HG02571 (cell line): ENCODE measurements around the gene BCL2L2.
"Not testable (repeated sequence)": the region's sequence is repeated elsewhere in the genome, so short reads cannot be mapped to it uniquely, and the experiment has no call there.

Experiments used
- ATAC-seq: cut with Tn5 transposase; IDR thresholded peaks from one replicate; pipeline ENCODE4 v1.9.1; 2021; ENCODE audit warnings: mild to moderate bottlenecking, moderate library complexity; ENCODE audit not compliant: unreplicated experiment

The BCL2L2 gene, protein sequence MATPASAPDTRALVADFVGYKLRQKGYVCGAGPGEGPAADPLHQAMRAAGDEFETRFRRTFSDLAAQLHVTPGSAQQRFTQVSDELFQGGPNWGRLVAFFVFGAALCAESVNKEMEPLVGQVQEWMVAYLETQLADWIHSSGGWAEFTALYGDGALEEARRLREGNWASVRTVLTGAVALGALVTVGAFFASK

DNA sequence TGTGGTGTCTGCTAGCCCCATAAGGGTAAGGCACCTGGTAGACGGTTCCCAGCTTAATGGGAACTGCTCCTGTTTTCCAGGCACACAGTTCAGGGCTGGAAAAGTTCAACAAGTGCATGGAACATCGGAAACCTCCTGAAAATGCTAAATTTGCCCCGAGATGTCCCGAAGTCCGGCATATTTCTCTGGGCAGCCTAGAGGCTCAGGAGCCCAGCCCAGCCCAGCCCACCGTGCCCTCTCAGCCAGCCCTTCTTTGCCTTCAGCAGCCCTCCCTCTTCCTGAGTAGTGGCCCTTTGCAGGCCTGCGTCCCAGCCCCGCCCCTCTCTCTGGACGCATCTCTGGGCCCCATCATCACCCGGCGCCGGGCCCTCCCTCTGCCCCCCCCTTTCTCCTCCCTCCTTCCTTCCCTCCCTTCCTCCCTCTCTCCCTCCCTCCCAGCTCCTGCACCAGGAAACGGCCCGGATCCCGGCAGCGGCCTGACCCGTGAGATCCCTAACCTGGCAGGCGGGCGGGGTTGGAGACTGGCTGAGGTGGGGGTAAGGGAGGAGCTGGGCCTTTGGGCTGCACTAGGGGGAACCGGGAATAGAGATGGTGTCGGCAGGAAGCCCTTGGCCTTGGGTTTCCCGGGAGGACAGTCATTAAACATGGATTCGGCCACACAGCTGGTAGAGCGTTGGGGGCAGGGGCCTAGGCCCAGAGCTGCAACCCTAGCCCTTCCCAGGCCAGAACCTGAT is at the start of gene BCL2L2:
Gene BCL2L2 (plus strand): TSS at position 422 of the 734 bp plus-strand sequence. CDS start 935 bp downstream, outside the sequence.
- no peak for ATAC-seq

DNA sequence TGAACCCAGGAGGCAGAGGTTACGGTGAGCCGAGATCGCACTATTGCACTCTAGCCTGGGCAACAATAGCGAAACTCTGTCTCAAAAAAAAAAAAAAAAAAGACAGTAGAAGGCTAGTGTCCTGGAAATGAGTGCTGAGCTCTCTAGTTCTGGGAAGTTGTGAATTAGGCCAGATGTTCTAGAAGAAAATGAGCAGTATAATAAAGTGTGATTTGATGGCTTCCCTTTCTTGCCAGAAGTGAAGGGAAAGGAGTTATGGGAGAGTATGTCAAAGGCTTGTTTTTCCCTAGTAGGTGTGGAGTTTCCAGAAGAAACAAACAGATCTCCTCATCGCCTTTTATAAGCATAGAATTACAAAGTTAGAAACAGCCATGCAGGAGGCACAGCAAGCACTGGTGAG is 48.4 kb upstream of the BCL2L2 start:
- ATAC-seq = no peak

DNA sequence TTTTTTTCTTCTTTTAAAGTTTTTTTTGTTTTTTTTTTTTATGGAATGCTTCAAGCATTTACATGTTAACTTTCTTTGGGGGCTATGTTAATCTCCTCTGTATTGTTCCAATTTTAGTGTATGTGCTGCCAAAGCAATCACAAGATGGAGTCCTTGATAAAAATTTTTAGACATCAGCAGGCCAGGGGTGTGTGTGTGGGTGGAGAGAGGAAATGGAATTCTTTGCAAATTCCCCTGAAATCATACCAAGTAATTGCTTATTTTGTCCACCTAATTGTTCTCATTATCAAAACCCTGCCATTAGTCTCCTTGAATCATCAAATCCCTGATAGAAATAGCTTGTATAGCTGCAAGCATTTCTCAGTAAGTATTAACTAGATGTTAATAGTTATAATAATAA is 47.2 kb upstream of the BCL2L2 start:
- ATAC-seq = no peak

DNA sequence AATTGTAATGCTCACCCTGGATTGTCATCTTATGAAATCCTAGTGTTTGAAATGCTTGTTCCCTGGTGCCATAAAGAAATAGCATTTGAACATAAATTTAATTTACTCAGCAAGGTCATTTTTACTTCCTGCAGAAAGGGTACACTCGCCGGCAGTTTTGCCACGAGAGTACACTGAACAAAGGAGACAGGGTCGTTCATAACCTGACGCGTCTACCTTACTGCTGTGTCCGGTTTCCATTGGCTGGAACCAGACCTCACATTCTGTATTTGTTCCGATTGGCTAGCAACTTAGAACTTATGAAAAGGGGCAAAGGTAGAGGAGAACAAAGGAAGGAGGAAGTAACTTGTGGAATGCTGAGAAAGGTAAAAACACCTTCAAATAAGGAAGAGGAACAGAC is 45.8 kb upstream of the BCL2L2 start:
- ATAC-seq = not testable (repeated sequence)

DNA sequence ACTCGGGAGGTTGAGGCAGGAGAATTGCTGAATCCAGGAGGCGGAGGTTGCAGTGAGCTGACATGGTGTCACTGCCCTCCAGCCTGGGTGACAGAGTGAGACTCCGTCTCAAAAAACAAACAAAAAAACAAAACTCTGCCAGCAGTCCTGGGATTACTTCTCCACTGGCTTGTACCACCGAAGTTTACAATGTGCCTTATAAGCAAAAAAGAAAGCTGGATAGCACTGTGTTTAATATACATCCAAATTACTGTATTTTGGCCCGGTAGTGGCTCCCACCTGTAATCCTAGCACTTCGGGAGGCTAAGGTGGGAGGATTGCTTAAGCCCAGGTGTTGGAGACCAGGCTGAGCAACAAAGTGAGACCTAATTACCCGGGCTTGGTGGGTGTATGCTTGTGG is 37.4 kb upstream of the BCL2L2 start:
- ATAC-seq = no peak

DNA sequence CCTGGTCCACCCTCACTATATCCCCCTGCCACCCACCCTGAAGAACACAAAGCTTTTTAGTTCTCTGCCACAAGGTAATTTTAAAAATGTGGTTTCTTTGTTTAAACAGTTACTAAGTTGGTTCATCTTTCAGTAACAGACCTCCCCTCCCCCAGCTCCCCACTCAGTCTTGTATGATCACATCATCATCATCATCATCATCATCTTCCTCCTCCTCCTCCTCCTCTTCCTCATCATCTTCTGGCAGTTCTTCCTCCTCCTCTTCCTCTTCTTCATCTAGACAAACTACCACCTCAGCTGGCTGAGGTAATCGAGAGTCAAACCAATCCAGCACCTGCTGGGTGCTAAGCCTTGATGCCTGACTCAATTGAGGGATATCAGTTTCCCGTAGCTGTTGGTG is 31.2 kb upstream of the BCL2L2 start:
- ATAC-seq = no peak

DNA sequence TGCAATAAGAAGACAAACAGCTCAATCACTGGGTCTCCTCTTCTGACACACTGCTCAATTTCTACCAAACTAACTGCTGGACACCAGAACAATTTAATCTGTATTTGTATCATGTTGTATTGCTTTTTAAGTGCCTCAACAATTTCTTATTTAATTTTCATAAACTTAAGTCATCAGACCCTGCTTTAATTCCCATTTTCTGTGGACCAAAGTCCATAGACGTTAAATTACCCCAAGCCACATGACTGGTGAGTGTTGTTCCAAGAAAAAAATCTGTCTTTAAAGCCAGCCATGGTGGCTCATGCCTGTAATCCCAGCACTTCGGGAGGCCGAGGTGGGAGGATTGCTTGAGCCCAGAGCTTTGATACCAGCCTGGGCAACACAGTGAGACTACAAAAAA is 29.4 kb upstream of the BCL2L2 start:
- no peak for ATAC-seq

DNA sequence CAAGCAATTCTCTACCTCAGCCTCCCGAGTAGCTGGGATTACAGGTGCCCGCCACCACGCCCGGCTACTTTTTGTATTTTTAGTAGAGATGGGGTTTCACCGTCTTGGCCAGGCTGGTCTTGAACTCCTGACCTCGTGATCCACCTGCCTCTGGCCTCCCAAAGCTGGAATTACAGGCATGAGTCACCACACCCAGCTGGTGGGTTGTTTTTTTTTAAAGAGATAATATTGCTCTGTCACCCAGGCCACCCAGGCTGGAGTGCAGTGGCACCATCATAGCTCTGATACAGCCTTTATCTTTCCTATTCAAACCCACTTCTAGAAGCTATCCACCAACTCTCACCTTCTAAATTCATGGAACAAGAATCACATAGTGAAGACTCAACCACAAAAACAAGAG is 28.7 kb upstream of the BCL2L2 start:
- not testable (repeated sequence) for ATAC-seq

DNA sequence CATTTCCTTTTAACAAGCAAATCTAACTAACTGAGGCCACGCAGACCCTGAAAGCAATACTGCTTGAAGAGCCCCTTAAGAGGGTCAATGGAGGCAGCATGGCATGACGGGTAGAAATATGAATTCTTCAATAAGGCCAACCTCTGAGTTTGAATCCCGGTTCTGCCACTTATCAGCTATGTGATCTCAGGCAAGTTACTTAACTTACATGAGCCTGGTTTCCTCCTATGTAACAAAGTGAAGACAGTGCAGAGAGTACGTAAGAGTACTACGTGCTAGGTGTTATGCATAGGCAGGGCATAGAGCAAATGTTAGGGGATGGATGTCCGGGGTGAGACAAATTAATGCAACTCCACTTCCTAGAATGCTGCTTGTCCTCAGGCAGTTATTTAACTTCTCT is 25.4 kb upstream of the BCL2L2 start:
- ATAC-seq = no peak

DNA sequence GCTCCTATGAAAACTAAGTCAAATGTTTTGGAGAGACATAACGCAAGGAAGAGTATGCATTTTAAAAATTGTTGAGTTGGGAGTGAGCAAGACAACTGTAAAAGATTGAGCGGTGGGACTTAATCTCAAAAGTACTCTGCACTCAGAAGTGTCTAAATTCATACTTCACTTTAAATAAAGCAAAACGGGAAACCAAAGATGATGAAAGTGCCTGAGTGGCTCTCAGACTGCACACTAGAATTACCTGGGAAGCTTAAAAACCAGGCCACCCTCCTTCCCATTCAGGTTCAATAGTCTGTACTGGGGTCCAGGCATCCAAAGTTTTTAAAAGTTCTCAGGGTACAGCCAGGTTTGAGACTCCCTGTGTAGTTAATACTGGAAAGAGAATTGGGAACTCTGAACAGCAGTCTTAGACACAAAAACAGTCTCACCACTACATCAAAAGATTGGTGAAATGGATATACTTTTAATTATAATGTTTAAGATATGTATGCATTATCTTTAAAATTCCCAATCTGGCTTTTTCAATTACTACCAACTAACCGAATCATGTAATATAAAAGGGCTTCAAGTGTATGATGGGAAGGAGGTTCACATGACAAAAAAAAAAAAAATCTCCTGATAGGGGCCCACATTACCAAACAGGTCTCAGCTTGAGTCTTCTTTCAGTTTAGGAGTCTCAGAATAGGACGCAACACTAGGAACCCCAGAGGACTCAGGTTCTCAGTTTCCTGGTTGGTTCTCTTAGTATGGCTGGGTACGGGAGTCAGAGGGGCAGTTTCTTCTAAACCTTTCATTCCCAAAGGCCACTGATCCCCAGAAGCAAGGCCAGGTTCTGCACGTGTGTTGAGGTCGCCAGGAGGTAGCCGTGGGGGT is 21.7 kb upstream of the BCL2L2 start:
- no peak for ATAC-seq

DNA sequence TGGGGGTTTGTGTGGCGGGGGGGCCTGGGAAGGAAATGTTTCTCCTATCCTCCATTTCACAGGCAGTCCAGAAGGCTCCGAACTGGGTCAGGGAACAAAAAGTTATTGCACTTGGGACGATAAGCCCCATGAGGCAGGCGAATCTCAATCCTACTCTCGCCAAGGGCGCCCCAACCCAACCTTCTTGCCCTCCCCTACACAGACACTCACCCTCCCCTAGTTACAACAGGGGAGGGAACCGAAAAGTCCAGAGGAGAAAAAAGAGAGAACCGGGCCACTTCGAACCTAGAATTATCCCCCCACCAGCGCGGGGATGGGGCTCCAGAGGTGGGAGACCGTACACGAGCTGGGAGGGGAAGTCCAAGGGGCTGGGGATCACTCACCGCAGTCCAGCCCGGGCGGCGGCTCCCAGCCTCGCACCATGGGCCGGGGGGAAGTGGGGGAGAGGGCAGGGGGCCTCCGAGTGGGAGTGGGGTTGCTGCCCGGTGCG is 21.1 kb upstream of the BCL2L2 start:
- ATAC-seq = peak; percentile 26

DNA sequence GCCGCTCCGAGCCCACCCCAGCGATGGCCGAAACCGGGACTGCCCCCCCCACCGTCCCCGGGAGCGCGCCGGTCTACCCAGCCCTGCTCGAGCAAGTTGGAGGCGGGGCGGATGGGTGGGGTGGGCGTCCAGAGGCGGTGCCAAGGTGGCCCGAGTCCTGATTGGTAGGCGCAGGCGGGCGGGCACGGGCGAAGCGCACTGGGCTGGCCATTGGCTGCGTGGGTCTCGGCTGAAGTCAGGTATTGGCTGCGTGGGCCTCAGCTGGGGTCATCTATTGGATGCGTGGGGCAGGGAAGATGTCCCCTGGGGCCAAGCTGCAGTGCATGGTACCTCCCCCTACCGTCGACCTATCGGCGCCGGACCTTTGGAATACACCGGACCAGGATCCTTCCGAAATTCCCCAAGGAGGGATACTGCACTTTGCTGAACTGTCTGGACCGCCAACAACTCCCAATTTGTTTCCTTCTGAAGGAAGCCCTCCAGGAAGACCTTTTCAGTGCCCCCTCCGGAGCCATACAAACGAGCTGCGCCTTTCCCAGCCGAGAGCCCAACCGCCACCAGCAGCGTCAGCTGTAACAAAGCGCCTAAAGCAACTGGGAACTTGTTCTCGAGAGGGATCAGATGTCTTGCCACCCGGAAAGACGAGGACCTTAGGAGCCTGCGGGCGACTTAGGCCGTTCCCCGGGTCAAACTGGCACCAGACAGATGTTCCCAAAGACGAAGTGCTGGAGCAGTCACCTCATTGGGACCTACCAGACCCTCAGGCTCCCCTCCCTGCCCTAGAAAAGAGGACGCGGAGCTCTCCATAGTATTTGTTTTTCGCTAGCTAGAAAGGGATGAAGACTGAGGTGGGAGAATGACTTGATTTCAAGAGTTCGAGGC is 20.4 kb upstream of the BCL2L2 start, which contains the start of gene HOMEZ:
Gene HOMEZ (minus strand): TSS at position 113 of the 882 bp plus-strand sequence. CDS start 180 bp downstream, outside the sequence.
- peak; percentile 98 for ATAC-seq

DNA sequence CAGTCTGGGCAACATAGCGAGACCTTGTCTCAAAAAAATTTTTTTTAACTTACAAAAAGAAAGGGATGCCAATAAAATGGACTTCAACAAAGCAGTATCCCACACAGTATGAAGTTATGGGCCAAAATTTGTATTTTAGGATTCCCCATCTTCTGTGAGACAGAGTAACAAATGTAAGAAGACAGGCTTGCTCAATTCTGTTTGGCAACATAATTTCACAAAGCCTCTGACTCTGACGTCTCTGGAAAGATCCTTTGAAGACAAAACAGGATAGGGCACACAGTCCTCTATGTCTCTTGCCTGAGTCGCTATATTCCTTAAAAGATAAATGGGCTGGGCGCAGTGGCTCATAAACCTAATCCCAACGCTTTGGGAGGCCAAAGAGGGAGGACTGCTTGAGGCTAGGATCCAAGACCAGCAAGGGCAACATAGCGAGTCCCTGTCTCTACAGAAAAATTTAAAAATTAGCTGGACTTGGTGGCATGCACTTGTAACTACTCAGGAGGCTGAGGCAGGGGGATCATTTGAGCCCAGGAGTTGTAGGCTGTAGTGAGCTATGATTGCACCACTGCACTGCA is 19.6 kb upstream of the BCL2L2 start:
- ATAC-seq = no peak

DNA sequence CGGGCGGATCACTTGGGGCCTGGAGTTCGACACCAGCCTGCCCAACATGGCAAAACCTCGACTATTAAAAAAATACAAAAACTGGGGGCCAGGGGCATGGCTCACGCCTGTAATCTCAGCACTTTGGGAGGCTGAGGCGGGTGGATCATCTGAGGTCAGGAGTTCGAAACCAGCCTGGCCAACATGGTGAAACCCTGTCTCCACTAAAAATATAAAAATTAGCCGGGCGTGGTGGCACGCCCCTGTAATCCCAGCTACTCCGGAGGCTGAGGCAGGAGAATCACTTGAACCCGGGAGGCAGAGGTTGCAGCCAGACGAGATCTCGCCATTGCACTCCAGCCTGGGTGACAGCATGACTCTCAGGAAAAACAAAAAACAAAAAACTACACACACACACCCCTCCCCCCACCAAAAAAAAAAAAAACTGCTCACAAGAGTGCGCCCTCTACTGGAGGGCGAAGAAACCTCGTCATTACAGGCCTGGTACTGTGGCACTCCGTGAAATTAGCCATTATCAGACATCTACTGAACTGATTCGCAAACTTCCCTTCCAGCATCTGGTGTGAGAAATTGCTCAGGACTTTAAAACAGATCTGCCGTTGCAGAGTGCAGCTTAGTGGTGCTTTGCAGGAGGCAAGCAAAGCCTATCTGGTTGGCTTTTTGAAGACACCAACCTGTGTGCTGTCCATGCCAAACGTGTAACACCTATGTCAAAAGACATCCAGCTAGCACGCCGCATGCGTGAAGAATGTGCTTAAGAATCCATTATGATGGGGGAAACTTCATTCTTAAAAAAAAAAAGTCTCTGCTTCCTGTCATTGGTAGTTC is 11.7 kb upstream of the BCL2L2 start:
- no peak for ATAC-seq

DNA sequence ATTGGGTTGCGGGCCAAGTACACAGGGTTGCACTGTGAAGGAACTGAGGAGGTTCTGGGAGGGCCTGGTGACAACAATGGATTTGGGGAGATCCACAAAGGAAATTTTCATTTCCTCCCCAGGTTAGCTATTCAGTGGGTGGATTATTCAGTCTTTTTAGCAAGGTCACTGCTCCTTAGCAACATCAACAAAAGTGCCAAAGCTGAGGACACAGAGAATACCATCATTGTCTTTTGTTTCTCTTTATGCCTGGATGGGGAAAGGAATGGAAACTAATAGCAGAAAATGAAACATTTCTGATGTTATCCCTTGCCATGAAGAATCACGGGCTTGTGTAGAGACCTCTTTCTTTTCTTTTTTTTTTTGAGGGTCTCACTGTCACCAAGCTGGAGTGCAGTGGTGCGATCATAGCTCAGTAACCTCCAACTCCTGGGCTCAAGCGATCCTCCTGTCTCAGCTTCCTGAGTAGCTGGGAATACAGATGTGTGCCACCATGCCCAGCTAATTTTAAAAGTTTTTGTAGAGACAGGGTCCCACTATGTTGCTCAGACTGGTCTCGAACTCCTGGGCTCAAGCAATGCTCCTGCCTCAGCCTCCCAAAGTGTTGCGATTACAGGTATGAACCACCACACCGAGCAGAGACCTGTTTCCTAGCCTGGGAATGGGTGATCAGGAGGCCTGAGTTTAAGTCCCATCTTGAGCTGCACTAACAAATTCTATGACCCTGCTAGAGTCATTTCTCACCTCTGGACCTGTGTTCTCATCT is 10.4 kb upstream of the BCL2L2 start:
- ATAC-seq = no peak

DNA sequence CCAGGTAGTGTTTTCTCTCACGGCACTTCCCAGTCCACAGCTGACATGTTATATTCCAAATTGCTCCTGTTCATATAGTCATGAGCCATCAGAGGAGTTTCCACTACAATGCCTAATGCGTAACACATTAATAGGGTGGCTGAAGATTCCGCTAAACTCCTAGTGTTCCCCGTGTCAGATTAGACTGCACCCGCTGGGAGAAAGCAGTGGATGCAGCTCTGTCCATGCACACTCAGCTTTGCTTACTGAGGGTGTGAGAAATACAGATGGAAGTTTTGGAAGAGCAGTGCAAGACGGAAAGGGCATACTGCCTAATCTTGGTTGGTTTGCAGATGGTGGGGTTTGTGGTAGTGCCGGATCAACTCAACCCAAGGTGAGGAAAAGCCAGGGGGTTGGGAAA is 9.5 kb upstream of the BCL2L2 start:
- no peak for ATAC-seq

DNA sequence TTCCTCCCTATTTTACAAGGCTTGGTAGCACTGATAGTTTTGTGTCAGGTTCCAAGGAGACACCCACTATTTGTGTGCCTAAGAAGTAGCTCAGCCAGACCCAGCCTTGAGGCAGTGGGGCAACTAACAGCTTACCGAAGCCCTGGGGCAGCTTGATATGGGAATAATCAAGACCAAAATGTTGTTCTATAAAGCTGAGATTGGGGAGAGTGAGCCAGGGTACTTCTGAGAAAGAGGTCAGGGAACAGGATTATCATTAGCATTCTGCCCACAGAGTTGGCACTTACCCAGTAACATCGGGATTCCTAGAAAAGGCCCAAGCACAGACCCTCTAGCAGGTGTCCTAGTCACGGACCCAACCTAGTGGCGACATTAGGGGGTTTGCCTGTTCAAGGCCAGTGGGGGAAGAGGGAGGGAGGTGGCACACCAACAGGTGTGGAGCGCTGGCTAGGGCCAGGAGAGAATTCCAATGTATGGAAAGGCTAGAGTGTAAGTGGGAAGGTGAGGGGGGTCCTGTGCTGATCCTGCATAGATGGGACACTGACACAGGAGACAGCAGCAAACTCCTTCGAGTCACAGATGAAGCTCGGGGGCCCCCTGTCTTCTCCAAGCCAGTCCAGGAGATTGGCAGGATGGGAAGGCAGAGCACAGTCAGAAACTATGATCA is 8.9 kb upstream of the BCL2L2 start:
- no peak for ATAC-seq
